D721Med (cell line): ENCODE measurements around the gene TSPEAR.

Source experiments
- DNase-seq: peaks from one replicate; pipeline ENCODE4 v3.0.0; 2011; ENCODE audit warnings: low spot score; ENCODE audit not compliant: insufficient read length
- FAIRE-seq: peaks from 2 replicates; lab custom pipeline; 2011; peaks lifted over from hg19 to GRCh38; lab: Jason Lieb, UNC
- TF ChIP-seq, protein P1 (sequence below): IDR thresholded peaks from 2 replicates; pipeline ENCODE4 v1.5.1; 2012; ENCODE audit warnings: mild to moderate bottlenecking, control low read depth; ENCODE audit not compliant: insufficient read depth; ENCODE audit errors: missing control alignments

TSPEAR gene

GRCh38 chr21:44530903-44531605 is 180.3 kb downstream of the TSPEAR start:
- DNase-seq = no peak

DNA sequence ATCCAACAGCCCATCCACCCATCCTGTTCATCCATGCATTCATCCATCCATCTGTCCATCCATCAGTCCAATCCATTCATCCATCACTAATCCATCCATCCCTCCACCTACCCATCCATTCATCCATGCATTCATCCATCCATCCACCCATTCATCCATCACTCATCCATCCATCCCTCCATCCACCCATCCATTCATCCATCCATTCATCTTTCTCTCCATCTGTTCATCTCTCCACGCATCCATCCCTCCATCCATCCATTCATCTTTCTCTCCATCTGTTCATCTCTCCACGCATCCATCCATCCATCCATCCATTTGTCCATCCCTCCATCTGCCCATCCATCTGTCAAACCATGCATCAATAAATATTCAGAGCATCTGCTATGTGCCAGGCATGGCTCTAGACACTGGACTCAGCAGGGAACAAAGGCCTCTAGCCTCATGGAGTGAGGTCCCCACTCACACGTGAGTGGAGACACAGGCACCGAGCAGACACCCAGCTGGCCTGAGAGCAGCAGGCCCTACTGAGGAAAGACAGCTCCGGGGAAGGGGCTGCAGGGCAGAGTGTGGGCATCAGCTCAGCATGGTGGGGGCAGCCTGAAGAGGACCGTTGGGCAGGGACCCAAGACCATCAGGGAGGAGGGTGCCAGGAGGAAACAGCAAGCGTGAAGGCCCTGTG is 181.0 kb downstream of the TSPEAR start:
- DNase-seq = no peak

More at GRCh38 chr21:44530903-44531605, 180.3 kb downstream of the TSPEAR start:
- TF ChIP-seq, protein P1, sequence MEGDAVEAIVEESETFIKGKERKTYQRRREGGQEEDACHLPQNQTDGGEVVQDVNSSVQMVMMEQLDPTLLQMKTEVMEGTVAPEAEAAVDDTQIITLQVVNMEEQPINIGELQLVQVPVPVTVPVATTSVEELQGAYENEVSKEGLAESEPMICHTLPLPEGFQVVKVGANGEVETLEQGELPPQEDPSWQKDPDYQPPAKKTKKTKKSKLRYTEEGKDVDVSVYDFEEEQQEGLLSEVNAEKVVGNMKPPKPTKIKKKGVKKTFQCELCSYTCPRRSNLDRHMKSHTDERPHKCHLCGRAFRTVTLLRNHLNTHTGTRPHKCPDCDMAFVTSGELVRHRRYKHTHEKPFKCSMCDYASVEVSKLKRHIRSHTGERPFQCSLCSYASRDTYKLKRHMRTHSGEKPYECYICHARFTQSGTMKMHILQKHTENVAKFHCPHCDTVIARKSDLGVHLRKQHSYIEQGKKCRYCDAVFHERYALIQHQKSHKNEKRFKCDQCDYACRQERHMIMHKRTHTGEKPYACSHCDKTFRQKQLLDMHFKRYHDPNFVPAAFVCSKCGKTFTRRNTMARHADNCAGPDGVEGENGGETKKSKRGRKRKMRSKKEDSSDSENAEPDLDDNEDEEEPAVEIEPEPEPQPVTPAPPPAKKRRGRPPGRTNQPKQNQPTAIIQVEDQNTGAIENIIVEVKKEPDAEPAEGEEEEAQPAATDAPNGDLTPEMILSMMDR = no peak
- no peak for FAIRE-seq

DNA sequence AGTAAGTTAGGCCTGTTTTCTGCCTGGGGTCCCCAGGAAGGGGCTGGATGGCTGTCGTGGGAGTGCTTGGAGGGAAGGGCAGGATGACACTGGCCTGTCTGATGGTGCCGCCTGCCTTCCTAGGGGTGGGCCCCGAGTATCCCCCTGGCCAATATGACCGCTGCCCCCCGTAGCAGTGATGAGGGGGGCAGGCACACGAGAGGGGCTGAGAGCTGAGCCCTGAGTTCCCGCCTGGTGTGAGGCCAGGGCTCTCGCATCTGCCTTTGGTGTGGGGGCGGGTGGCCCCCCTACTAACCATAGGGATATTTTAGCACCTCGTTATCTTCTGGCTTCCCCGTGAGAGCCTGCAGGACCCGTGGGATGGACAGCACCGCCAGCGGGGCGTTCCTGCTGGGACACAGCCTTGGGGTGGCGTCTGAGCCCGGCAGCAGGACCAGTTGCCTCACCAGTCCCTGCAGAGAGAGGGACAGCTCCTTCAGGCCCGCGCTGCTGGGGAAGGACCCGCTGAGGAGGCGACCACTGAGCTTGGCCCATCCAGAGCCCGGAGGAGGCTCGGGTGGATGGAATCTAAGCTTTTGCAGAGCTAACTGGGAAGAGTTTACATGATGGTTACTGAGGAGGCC is 181.8 kb downstream of the TSPEAR start:
- no peak for DNase-seq
- no peak for FAIRE-seq
- TF ChIP-seq, protein P1 = no peak

More for the DNA sequence above, 181.0 kb downstream of the TSPEAR start:
- no peak for FAIRE-seq
- TF ChIP-seq, protein P1 = no peak

GRCh38 chr21:44529011-44529421 is 182.4 kb downstream of the TSPEAR start:
- TF ChIP-seq, protein P1 = no peak
- DNase-seq (no peak), FAIRE-seq (no peak)

DNA sequence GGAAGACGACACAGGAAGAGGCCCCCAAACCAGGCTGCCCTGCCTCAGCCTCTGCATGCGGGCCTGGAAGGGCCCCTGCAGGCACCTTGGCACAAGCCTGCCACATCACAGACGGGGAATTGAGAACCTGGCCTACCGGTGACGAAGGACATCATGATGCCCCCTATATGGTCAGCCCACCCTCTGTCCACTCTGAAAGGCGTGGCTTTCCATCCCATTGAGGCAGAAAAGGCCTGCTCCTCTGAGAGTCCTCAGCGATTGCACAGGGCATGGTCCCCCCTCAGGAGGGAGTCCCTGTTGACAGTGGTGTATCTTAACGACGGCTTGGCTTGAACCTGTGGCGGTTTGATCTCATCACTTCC is 182.8 kb downstream of the TSPEAR start:
- FAIRE-seq = no peak
- TF ChIP-seq, protein P1 = no peak
- no peak for DNase-seq

DNA sequence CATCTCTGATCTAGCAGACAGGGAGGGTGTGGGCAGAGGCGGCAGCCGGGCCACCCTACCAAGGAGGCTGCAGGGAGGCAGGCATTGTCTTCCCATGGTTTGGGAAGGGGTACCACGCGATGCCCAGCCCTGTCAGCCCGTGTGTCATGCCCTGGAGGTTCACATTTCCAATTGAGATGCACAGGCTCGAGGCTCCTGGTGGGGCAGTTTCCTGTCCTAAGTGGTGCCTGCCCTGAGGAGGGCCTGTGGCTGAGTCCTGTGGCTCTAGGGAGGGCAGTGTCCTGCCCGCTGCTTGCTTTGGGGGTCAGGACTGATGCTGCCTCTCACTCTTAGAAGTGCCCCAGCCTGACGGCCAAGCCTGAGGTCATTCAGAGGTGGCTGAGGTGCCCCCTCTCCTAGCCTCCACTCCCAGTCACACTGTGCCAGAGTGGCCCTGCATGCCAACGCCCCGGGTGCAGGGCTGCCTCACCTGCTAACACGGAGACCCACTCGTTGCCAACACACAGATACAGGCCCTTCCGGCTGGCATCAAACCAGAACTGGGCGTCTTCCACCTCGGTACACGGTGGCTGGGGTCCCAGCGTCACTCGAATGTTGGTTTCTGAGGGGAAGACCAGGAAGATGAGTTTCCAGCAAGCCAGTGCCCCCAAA is 183.3 kb downstream of the TSPEAR start:
- no peak for FAIRE-seq
- TF ChIP-seq, protein P1 = no peak
- no peak for DNase-seq
